ENCODE data around the gene EIF2D. TPM values are rescaled to one million over a fixed set of nuclear protein-coding genes. Genes with fewer than 3 reads are reported as not detected.
A peak's percentile ranks its signal among the peaks of the same experiment; 100 is the strongest.

The EIF2D gene
- total and polyA plus RNA-seq, 2 donors = 43.2 to 54.1 TPM

DNA sequence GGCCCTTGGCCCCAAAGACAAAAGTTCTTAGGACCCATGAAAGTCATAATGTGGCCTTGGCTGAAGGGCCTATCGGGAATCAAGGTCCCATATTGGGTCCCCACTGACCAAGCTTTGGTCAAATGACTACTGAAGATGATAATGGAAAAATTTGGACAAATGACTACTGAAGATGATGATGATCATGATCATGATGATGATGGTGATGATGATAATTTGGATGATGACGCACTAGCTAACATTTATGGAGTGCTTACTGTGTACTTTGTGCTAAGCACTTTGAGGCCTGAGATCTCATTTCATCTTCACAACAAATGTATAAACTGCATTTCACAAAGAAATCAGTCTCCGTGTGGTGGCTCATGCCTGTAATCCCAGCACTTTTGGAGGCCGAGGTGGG lies 39.4 kb downstream of the EIF2D start:
- no peak for DNase-seq (ENCODE audit: low read depth in 6 of 9, low spot score in 9 of 9)
- Histone ChIP-seq H3K27me3 (ENCODE audit: control insufficient read depth in 2 of 2, insufficient read depth in 1 of 2, low read length in 1 of 2) (no peaks in the 10 kb centered on the region), H3K9me3 (ENCODE audit: control insufficient read depth in 2 of 2, insufficient read depth in 1 of 2, low read length in 1 of 2) (no peaks in the 10 kb centered on the region), H3K4me3 (ENCODE audit: low read length in 2 of 2) (no peak overlapping the region), H3K36me3 (ENCODE audit: control insufficient read depth in 2 of 2, insufficient read depth in 2 of 2, low read length in 1 of 2) (peaks cover 50 to 77% of the 10 kb centered on the region in 2 donors), H3K27ac (ENCODE audit: low read depth in 1 of 2, low read length in 1 of 2) (no peak overlapping the region), H3K4me1 (ENCODE audit: control insufficient read depth in 2 of 2, insufficient read depth in 2 of 2, low read length in 2 of 2) (peaks cover 41 to 65% of the 10 kb centered on the region in 2 donors)
- WGBS = 97% methylated on average over 4 of the region's 4 CpGs

DNA sequence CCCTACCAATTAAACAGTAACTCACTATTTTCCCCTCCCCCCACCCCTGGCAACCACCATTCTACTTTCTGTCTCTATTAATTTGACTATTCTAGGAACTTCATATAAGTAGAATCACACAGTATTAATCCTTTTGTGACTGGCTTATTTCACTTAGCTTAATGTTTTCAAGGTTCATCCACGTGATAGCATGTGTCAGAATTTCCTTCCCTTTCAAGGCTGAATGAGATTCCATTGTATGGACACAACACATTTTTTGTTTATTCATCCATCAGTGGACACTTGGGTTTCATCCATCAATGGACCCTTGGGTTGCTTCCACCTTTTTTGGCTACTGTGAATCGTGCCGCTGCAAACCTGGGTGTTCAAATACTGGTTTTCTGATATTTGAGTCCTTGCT lies 41.7 kb downstream of the EIF2D start:
- Histone ChIP-seq H3K27me3 (ENCODE audit: control insufficient read depth in 2 of 2, insufficient read depth in 1 of 2, low read length in 1 of 2) (no peaks in the 10 kb centered on the region), H3K36me3 (ENCODE audit: control insufficient read depth in 2 of 2, insufficient read depth in 2 of 2, low read length in 1 of 2) (peaks cover 52 to 84% of the 10 kb centered on the region in 2 donors), H3K4me1 (ENCODE audit: control insufficient read depth in 2 of 2, insufficient read depth in 2 of 2, low read length in 2 of 2) (peaks cover 56 to 65% of the 10 kb centered on the region in 2 donors), H3K27ac (ENCODE audit: low read depth in 1 of 2, low read length in 1 of 2) (no peak overlapping the region), H3K9me3 (ENCODE audit: control insufficient read depth in 2 of 2, insufficient read depth in 1 of 2, low read length in 1 of 2) (no peaks in the 10 kb centered on the region), H3K4me3 (ENCODE audit: low read length in 2 of 2) (no peak overlapping the region)
- 93% methylated on average over 3 of the region's 3 CpGs for WGBS
- no peak for DNase-seq (ENCODE audit: low read depth in 6 of 9, low spot score in 9 of 9)

DNA sequence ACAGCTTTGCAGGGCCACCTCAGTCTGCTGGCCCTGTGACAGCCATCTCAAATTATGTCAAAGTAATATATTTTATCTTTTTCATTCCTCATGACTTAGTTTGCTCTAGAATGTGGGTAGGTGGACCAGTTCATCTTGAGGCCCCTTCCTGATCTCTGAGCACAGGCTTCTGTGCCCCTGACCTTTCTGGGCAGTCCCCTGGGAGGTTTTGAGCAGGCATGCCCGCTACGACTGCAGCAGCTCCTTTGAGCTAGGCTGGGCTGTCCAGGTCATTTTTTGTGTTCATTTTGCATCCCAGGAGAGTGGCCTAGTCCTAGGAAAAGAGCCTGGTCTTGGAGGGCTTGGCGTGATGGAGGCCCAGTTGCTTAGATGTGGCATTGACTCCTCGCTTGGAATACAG lies 42.7 kb downstream of the EIF2D start:
- Histone ChIP-seq H3K4me1 (ENCODE audit: control insufficient read depth in 2 of 2, insufficient read depth in 2 of 2, low read length in 2 of 2) (peaks cover 59 to 65% of the 10 kb centered on the region in 2 donors), H3K9me3 (ENCODE audit: control insufficient read depth in 2 of 2, insufficient read depth in 1 of 2, low read length in 1 of 2) (no peaks in the 10 kb centered on the region), H3K4me3 (ENCODE audit: low read length in 2 of 2) (no peak overlapping the region), H3K36me3 (ENCODE audit: control insufficient read depth in 2 of 2, insufficient read depth in 2 of 2, low read length in 1 of 2) (peaks cover 59 to 94% of the 10 kb centered on the region in 2 donors), H3K27ac (ENCODE audit: low read depth in 1 of 2, low read length in 1 of 2) (no peak overlapping the region), H3K27me3 (ENCODE audit: control insufficient read depth in 2 of 2, insufficient read depth in 1 of 2, low read length in 1 of 2) (no peaks in the 10 kb centered on the region)
- DNase-seq (ENCODE audit: low read depth in 6 of 9, low spot score in 9 of 9) = no peak
- WGBS = 94% methylated on average over 4 of the region's 4 CpGs

DNA sequence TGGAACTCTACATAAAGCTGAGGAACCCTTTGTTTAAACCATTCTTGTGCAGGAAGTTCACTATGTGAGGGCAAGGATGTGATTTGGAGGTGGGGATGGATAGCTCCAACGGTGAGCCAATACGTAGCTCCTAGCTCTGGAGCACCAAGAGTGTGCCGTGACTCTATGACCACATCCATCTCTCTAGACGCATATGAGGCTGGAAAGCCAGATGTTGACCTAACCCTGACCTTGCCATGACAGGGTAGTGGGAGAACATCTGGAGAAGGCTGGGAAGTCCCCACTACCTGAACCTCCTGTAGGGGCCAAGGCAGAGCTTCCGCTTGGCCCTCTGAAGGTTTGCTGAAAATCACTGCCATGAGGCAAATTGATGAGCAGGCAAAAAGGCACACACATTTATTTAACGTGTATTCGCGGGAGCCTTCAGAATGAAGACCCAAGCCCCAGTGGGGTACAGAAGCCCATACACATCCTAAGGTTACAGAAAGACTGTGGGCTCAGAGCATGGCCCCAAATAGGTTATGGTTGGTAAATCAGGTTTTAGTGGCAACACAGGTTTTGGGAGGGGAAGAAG lies 43.4 kb downstream of the EIF2D start:
- H3K4me1 ChIP-seq (ENCODE audit: control insufficient read depth in 2 of 2, insufficient read depth in 2 of 2, low read length in 2 of 2) = peaks cover 59 to 65% of the 10 kb centered on the region in 2 donors
- DNase-seq (ENCODE audit: low read depth in 6 of 9, low spot score in 9 of 9) = no peak
- H3K27me3 ChIP-seq (ENCODE audit: control insufficient read depth in 2 of 2, insufficient read depth in 1 of 2, low read length in 1 of 2) = no peaks in the 10 kb centered on the region
- no peaks in the 10 kb centered on the region for H3K9me3 ChIP-seq (ENCODE audit: control insufficient read depth in 2 of 2, insufficient read depth in 1 of 2, low read length in 1 of 2)
- H3K4me3 ChIP-seq (ENCODE audit: low read length in 2 of 2) = no peak overlapping the region
- 86% methylated on average over 8 of the region's 8 CpGs for WGBS
- peak overlapping the region in 1 of 2 donors; percentile 15 for H3K27ac ChIP-seq (ENCODE audit: low read depth in 1 of 2, low read length in 1 of 2)
- H3K36me3 ChIP-seq (ENCODE audit: control insufficient read depth in 2 of 2, insufficient read depth in 2 of 2, low read length in 1 of 2) = peaks cover 62 to 97% of the 10 kb centered on the region in 2 donors

DNA sequence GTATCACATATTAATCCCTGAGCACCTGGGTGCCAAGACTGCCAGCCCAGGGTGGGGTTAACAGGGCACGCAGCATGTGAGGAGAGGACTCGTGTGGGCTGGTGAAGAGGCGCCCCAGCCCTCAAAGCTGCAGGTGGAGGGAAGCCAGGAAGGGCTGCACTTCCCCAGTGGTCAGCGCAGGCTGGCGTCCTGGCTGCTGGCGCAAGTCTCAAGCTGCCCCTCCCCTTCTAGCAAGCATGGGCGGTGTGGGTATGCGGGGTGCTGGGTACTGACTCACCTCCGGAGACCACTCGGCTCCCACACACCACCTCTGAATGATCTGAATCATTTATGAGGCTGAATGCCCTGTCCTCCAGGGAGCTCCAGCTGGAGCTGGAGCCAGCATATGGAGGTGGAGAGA lies 44.0 kb downstream of the EIF2D start:
- no peaks in the 10 kb centered on the region for H3K27me3 ChIP-seq (ENCODE audit: control insufficient read depth in 2 of 2, insufficient read depth in 1 of 2, low read length in 1 of 2)
- DNase-seq (ENCODE audit: low read depth in 6 of 9, low spot score in 9 of 9) = no peak
- peak overlapping the region in 1 of 2 donors; percentile 28 for H3K27ac ChIP-seq (ENCODE audit: low read depth in 1 of 2, low read length in 1 of 2)
- no peaks in the 10 kb centered on the region for H3K9me3 ChIP-seq (ENCODE audit: control insufficient read depth in 2 of 2, insufficient read depth in 1 of 2, low read length in 1 of 2)
- H3K36me3 ChIP-seq (ENCODE audit: control insufficient read depth in 2 of 2, insufficient read depth in 2 of 2, low read length in 1 of 2) = peaks cover 60 to 94% of the 10 kb centered on the region in 2 donors
- 79% methylated on average over 10 of the region's 10 CpGs for WGBS
- H3K4me3 ChIP-seq (ENCODE audit: low read length in 2 of 2) = no peak overlapping the region
- H3K4me1 ChIP-seq (ENCODE audit: control insufficient read depth in 2 of 2, insufficient read depth in 2 of 2, low read length in 2 of 2) = peaks cover 60 to 68% of the 10 kb centered on the region in 2 donors

DNA sequence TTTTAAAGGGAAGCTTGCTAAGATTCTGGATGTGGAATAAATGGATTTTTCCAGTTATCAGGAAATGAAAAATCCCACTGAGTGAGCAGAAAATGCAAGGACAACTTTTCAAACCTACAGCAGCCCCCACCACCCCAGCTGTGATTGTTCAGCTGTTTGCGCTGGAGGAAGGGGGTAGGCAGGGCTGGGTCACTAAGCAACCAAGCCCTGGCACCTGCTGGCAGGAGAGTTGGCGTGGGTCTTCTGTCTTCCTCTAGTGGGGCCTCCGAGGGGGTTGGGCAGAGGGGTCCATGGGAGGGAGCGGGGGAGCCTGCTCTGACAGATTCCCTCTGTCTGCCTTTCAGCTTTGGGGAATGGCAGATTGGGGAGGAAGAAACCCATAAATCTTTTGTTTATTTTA lies 45.3 kb downstream of the EIF2D start:
- H3K36me3 ChIP-seq (ENCODE audit: control insufficient read depth in 2 of 2, insufficient read depth in 2 of 2, low read length in 1 of 2) = peaks cover 60 to 88% of the 10 kb centered on the region in 2 donors
- H3K9me3 ChIP-seq (ENCODE audit: control insufficient read depth in 2 of 2, insufficient read depth in 1 of 2, low read length in 1 of 2) = no peaks in the 10 kb centered on the region
- no peaks in the 10 kb centered on the region for H3K27me3 ChIP-seq (ENCODE audit: control insufficient read depth in 2 of 2, insufficient read depth in 1 of 2, low read length in 1 of 2)
- peak overlapping the region; percentile 12 to 76 for H3K27ac ChIP-seq (ENCODE audit: low read depth in 1 of 2, low read length in 1 of 2)
- 22% methylated on average over 4 of the region's 4 CpGs for WGBS
- peak in 3 of 9 donors; percentile 54 to 76 (median 57) for DNase-seq (ENCODE audit: low read depth in 6 of 9, low spot score in 9 of 9)
- peak overlapping the region in 1 of 2 donors; percentile 3 for H3K4me3 ChIP-seq (ENCODE audit: low read length in 2 of 2)
- H3K4me1 ChIP-seq (ENCODE audit: control insufficient read depth in 2 of 2, insufficient read depth in 2 of 2, low read length in 2 of 2) = peaks cover 67 to 80% of the 10 kb centered on the region in 2 donors

DNA sequence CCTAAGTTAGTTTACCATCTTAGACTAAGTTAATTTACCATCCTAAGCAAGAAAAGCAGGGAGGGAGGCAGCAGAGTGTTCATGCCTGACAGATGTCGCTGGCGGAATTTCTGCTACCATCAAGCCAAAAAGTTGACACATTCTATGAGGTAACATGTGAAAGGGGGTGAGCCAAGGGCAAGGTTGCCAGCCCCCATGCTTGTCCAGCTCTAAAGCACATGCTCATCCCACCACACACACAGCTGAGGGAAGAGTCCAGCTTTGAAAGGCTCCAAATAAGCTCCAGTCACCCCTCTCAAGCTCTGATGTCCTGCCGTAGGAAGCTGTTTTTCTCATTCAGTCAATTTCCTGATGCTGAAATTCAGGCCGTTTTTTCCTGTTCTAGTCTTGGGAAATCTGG lies 46.3 kb downstream of the EIF2D start:
- no peak for DNase-seq (ENCODE audit: low read depth in 6 of 9, low spot score in 9 of 9)
- peaks cover 56 to 89% of the 10 kb centered on the region in 2 donors for H3K36me3 ChIP-seq (ENCODE audit: control insufficient read depth in 2 of 2, insufficient read depth in 2 of 2, low read length in 1 of 2)
- 84% methylated on average over 4 of the region's 4 CpGs for WGBS
- H3K27ac ChIP-seq (ENCODE audit: low read depth in 1 of 2, low read length in 1 of 2) = peak overlapping the region in 1 of 2 donors; percentile 76
- H3K4me3 ChIP-seq (ENCODE audit: low read length in 2 of 2) = no peak overlapping the region
- no peaks in the 10 kb centered on the region for H3K9me3 ChIP-seq (ENCODE audit: control insufficient read depth in 2 of 2, insufficient read depth in 1 of 2, low read length in 1 of 2)
- H3K4me1 ChIP-seq (ENCODE audit: control insufficient read depth in 2 of 2, insufficient read depth in 2 of 2, low read length in 2 of 2) = peaks cover 75 to 87% of the 10 kb centered on the region in 2 donors
- H3K27me3 ChIP-seq (ENCODE audit: control insufficient read depth in 2 of 2, insufficient read depth in 1 of 2, low read length in 1 of 2) = no peaks in the 10 kb centered on the region

DNA sequence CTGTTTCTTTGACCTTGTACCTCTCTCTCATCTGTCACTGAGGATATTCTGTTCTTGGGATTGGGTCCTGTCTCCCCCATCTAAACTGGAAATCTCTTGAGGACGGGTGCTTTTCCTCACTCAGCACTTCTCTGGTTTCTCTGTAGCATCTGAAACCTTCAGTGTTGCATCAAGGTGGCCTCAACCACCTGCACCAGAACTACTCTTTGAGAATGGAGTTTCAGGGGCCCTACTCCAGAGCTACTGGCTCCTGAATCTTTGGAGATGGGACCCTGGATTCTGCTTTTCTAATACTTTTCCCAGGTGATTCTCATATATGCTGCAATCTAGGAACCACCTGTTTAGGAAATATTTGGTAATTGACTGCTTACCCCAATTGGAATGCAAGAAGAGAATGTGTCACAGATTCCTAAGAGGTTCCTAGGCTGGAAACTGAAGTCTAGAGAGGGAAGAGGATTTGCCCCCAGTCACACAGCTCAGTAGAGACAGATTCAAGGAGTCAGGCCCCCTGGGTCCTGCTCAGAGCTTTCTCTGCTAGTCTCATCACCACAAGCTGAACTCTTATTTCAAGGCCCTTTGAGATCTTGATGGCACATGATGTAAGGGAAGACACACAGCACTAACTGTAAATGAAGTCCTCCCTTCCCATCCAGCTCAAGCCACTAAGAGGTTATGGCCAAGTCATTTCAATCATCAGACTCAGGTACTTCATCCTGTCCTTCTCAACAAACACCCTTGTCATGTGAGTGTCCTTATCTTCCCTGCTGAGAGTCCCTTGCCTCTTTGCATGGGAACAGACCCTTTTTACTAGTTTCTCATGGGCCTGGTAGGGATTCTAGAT lies 48.7 kb downstream of the EIF2D start:
- no peaks in the 10 kb centered on the region for H3K27me3 ChIP-seq (ENCODE audit: control insufficient read depth in 2 of 2, insufficient read depth in 1 of 2, low read length in 1 of 2)
- no peaks in the 10 kb centered on the region for H3K9me3 ChIP-seq (ENCODE audit: control insufficient read depth in 2 of 2, insufficient read depth in 1 of 2, low read length in 1 of 2)
- DNase-seq (ENCODE audit: low read depth in 6 of 9, low spot score in 9 of 9) = no peak
- H3K27ac ChIP-seq (ENCODE audit: low read depth in 1 of 2, low read length in 1 of 2) = peak overlapping the region; percentile 64 to 87
- peaks cover 39 to 78% of the 10 kb centered on the region in 2 donors for H3K36me3 ChIP-seq (ENCODE audit: control insufficient read depth in 2 of 2, insufficient read depth in 2 of 2, low read length in 1 of 2)
- 5% methylated on average over 1 of the region's 1 CpG for WGBS
- peaks cover 86 to 99% of the 10 kb centered on the region in 2 donors for H3K4me1 ChIP-seq (ENCODE audit: control insufficient read depth in 2 of 2, insufficient read depth in 2 of 2, low read length in 2 of 2)
- H3K4me3 ChIP-seq (ENCODE audit: low read length in 2 of 2) = peak overlapping the region; percentile 14 to 23

DNA sequence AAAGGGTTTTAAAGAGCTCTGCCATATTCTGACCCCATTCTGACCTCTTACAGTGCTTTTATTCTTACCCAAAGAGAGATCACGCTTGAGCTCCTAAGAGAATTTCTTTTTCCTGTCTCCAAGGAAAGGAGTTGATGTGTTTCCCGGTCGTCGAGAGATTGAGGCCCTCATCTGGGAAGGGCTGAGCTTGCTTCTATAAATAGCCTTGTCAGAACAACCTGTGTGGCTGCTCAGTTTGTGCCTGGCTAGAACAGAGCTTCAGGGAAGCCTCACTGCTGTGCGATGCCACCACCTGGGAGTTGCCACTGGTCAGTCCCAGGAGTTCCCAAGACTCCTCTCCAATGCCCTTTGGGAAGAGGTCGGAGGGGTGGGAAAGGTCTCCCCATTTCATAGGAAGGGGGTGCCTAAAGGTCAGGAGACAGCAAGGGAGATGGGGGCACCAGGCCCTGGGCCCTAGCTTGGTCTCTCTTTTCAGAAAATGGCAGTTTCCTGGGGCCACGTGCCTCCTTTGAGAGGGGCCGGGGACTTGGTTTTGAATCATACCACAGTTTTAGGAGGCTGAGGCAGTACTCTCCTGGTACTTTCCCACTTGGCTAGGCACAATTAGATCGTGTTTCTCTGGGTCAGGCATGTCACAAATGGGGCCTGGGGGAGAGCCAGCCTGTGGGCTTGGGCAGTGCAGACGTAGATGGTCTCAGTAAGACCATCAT lies 52.1 kb downstream of the EIF2D start:
- H3K4me1 ChIP-seq (ENCODE audit: control insufficient read depth in 2 of 2, insufficient read depth in 2 of 2, low read length in 2 of 2) = peaks cover 68 to 88% of the 10 kb centered on the region in 2 donors
- WGBS = 58% methylated on average over 10 of the region's 10 CpGs
- no peaks in the 10 kb centered on the region for H3K27me3 ChIP-seq (ENCODE audit: control insufficient read depth in 2 of 2, insufficient read depth in 1 of 2, low read length in 1 of 2)
- no peak for DNase-seq (ENCODE audit: low read depth in 6 of 9, low spot score in 9 of 9)
- H3K36me3 ChIP-seq (ENCODE audit: control insufficient read depth in 2 of 2, insufficient read depth in 2 of 2, low read length in 1 of 2) = peaks cover 19 to 44% of the 10 kb centered on the region in 2 donors
- H3K27ac ChIP-seq (ENCODE audit: low read depth in 1 of 2, low read length in 1 of 2) = peak overlapping the region; percentile 94 to 97
- peak overlapping the region; percentile 83 to 98 for H3K4me3 ChIP-seq (ENCODE audit: low read length in 2 of 2)
- no peaks in the 10 kb centered on the region for H3K9me3 ChIP-seq (ENCODE audit: control insufficient read depth in 2 of 2, insufficient read depth in 1 of 2, low read length in 1 of 2)
